Neuronal stem cell (in vitro differentiated cells): ENCODE data around the gene CEMIP.

Source experiments
- DNase-seq: peaks from one replicate; pipeline ENCODE4 v3.0.0-alpha.2; 2013; ENCODE audit warnings: low spot score
- H2AFZ ChIP-seq: one replicate; pipeline ENCODE4 v1.6.1; 2013; ENCODE audit warnings: mild to moderate bottlenecking, low read length, inconsistent platforms
- H2AK5ac ChIP-seq: 2 replicates; pipeline ENCODE4 v1.6.1; 2013; ENCODE audit warnings: low read depth, mild to moderate bottlenecking, inconsistent platforms, low read length, moderate library complexity, mixed read lengths
- H2BK120ac ChIP-seq: 2 replicates; pipeline ENCODE4 v1.6.1; 2013; ENCODE audit warnings: low read depth, mild to moderate bottlenecking, inconsistent platforms, low read length, moderate library complexity, mixed read lengths
- H2BK12ac ChIP-seq: one replicate; pipeline ENCODE4 v1.6.1; 2013; ENCODE audit warnings: low read length, inconsistent platforms
- H2BK15ac ChIP-seq: 2 replicates; pipeline ENCODE4 v1.6.1; 2013; ENCODE audit warnings: mild to moderate bottlenecking, low read length, inconsistent platforms, mixed read lengths
- H2BK5ac ChIP-seq: one replicate; pipeline ENCODE4 v1.6.1; 2013; ENCODE audit warnings: inconsistent platforms, mild to moderate bottlenecking, low read length, moderate library complexity
- H3K14ac ChIP-seq: one replicate; pipeline ENCODE4 v1.6.1; 2013; ENCODE audit warnings: low read length, inconsistent platforms
- H3K18ac ChIP-seq: 2 replicates; pipeline ENCODE4 v1.6.1; 2013; ENCODE audit warnings: low read length, inconsistent platforms
- H3K23ac ChIP-seq: 2 replicates; pipeline ENCODE4 v1.6.1; 2013; ENCODE audit warnings: low read depth, mild to moderate bottlenecking, mixed read lengths, low read length, inconsistent platforms; ENCODE audit not compliant: poor library complexity
- H3K27ac ChIP-seq: replicated peaks from 3 replicates; pipeline ENCODE4 v1.5.1; 2013; ENCODE audit warnings: low read length, inconsistent platforms
- H3K27me3 ChIP-seq, 3 experiments: 2 replicates each; pipeline ENCODE4 v1.6.1; 2013; ENCODE audit warnings: low read length in 3 of 3, mild to moderate bottlenecking in 2 of 3, inconsistent platforms in 1 of 3, low read depth in 1 of 3, mixed read lengths in 1 of 3, moderate library complexity in 1 of 3; ENCODE audit not compliant: control insufficient read depth in 3 of 3, insufficient read depth in 3 of 3
- H3K36me3 ChIP-seq, 2 donors: replicated peaks in 1 of 2; 2 replicates each; pipeline ENCODE4 v1.6.1; 2013; ENCODE audit warnings: low read length in 2 of 2; ENCODE audit not compliant: control insufficient read depth in 2 of 2, insufficient read depth in 2 of 2
- H3K4ac ChIP-seq: 2 replicates; pipeline ENCODE4 v1.6.1; 2013; ENCODE audit warnings: inconsistent platforms, mild to moderate bottlenecking, low read length, moderate library complexity
- H3K4me1 ChIP-seq, 2 donors: 1 replicate in 1 of 2; 2 replicates in 1 of 2; pipeline ENCODE4 v1.6.1; 2013; ENCODE audit warnings: low read length in 2 of 2, low read depth in 1 of 2; ENCODE audit not compliant: control insufficient read depth in 2 of 2, insufficient read depth in 1 of 2
- H3K4me2 ChIP-seq: one replicate; pipeline ENCODE4 v1.6.1; 2013; ENCODE audit warnings: mild to moderate bottlenecking, low read length, inconsistent platforms; ENCODE audit not compliant: insufficient read depth, poor library complexity, severe bottlenecking
- H3K4me3 ChIP-seq, 2 donors: 2 replicates each; pipeline ENCODE4 v1.5.1; 2013; ENCODE audit warnings: low read length in 2 of 2, mild to moderate bottlenecking in 2 of 2, inconsistent platforms in 1 of 2, moderate library complexity in 1 of 2
- H3K79me1 ChIP-seq: one replicate; pipeline ENCODE4 v1.6.1; 2013; ENCODE audit warnings: low read depth, mild to moderate bottlenecking, inconsistent platforms, low read length, moderate library complexity
- H3K9ac ChIP-seq: one replicate; pipeline ENCODE4 v1.6.1; 2013; ENCODE audit warnings: mild to moderate bottlenecking, low read depth, low read length, inconsistent platforms; ENCODE audit not compliant: poor library complexity
- H3K9me3 ChIP-seq, 2 donors: replicated peaks in 1 of 2; 2 replicates each; pipeline versions ENCODE3 to v1.6.1; 2013; ENCODE audit warnings: low read length in 2 of 2, mild to moderate bottlenecking in 2 of 2, inconsistent platforms in 1 of 2, low read depth in 1 of 2, mixed read lengths in 1 of 2, moderate library complexity in 1 of 2; ENCODE audit not compliant: control insufficient read depth in 2 of 2, insufficient read depth in 1 of 2
- H4K8ac ChIP-seq: one replicate; pipeline ENCODE4 v1.6.1; 2013; ENCODE audit warnings: low read depth, mild to moderate bottlenecking, inconsistent platforms, low read length, moderate library complexity
- H4K91ac ChIP-seq: one replicate; pipeline ENCODE4 v1.6.1; 2013; ENCODE audit warnings: low read length, low read depth, mild to moderate bottlenecking, inconsistent platforms; ENCODE audit not compliant: poor library complexity
- WGBS, 2 donors: extraction: QIAGEN DNeasy Blood & Tissue Kit; methylation state at CpG; one replicate each; pipeline ENCODE4 v1.1.7; 2013; ENCODE audit warnings: missing lambda C conversion rate in 2 of 2, mixed read lengths in 1 of 2; ENCODE audit not compliant: insufficient read length in 2 of 2, insufficient replicate concordance in 1 of 2; ENCODE audit errors: extremely low coverage in 2 of 2; 5-methylcytosine and 5-hydroxymethylcytosine counted together

CEMIP gene

DNA sequence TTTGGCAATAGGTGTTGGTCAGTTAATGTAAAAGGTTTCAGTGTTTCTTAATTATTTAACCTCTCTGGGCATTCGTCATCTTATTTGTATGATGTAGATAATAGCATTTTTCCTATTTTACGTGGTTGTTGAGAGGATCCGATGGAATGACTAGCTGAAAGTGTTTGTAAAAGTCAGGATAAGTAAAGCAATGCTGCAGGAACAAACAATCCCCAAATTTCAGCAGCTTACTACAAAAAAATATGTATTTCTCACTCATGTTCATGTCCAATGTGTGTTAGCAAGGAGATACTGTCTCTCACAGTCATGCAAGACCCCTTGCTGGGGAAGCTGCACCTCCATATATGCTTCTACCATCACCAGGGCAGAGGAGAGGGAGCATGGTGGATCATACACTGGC is 38.7 kb downstream of the CEMIP start:
- Histone ChIP-seq H2BK120ac (no peak overlapping the region), H3K27me3 (peaks cover 0 to 33% (median 0%) of the 10 kb centered on the region in 3 experiments)
- no CpG with 5 or more reads among the region's 3 CpGs for WGBS, 2 donors

DNA sequence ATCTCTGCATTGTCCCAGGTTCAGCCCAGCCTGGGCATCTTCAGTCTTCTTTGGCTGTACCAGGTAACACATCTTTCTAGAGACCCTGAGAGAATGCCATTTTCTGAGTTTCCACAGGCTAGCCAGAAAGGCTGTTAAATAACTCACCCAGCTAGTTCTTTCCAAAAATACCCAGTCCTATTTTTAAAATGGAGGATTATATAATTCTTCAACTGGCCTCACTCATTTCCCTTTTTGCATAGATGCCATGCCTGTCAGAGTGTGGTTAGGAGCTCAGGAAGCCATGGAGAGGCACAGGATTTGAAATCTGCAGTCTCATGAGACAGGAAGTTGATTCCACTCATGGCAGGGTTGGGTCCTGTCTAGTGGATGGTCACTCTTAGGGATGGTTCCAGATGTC is 39.8 kb downstream of the CEMIP start:
- H3K4me2 ChIP-seq, result no peak overlapping the region
- H2AK5ac ChIP-seq, result no peak overlapping the region
- no peak overlapping the region for H2BK15ac ChIP-seq
- no peak overlapping the region for H2BK120ac ChIP-seq
- no peak overlapping the region for H4K91ac ChIP-seq
- DNase-seq, result no peak
- H3K4ac ChIP-seq, result no peak overlapping the region
- no peak overlapping the region for H3K9ac ChIP-seq
- no peaks in the 10 kb centered on the region for H3K79me1 ChIP-seq
- H3K14ac ChIP-seq, result no peak overlapping the region
- no peak overlapping the region for H3K4me3 ChIP-seq
- no peak overlapping the region for H3K27ac ChIP-seq
- H3K4me1 ChIP-seq, result no peaks in the 10 kb centered on the region
- no peak overlapping the region for H2BK12ac ChIP-seq
- H3K18ac ChIP-seq, result no peak overlapping the region
- no peaks in the 10 kb centered on the region for H3K9me3 ChIP-seq
- H3K36me3 ChIP-seq, result no peaks in the 10 kb centered on the region
- H2BK5ac ChIP-seq, result no peak overlapping the region
- no peak overlapping the region for H2AFZ ChIP-seq
- H3K27me3 ChIP-seq, result peaks cover 0 to 31% (median 0%) of the 10 kb centered on the region in 3 experiments
- no peak overlapping the region for H4K8ac ChIP-seq
- H3K23ac ChIP-seq, result no peak overlapping the region

More for the DNA sequence above, 38.7 kb downstream of the CEMIP start:
- no peaks in the 10 kb centered on the region for H3K4me1 ChIP-seq
- no peak overlapping the region for H3K14ac ChIP-seq
- H2BK12ac ChIP-seq, result no peak overlapping the region
- no peak overlapping the region for H2BK15ac ChIP-seq
- H3K79me1 ChIP-seq, result no peaks in the 10 kb centered on the region
- H3K9me3 ChIP-seq, result no peaks in the 10 kb centered on the region
- DNase-seq, result no peak
- H2AK5ac ChIP-seq, result no peak overlapping the region
- H4K8ac ChIP-seq, result no peak overlapping the region
- H3K23ac ChIP-seq, result no peak overlapping the region
- no peaks in the 10 kb centered on the region for H3K36me3 ChIP-seq
- no peak overlapping the region for H3K4ac ChIP-seq
- no peak overlapping the region for H2BK5ac ChIP-seq
- H3K18ac ChIP-seq, result no peak overlapping the region
- no peak overlapping the region for H3K27ac ChIP-seq
- H3K9ac ChIP-seq, result no peak overlapping the region
- no peak overlapping the region for H2AFZ ChIP-seq
- H3K4me3 ChIP-seq, result no peak overlapping the region
- no peak overlapping the region for H3K4me2 ChIP-seq
- no peak overlapping the region for H4K91ac ChIP-seq

DNA sequence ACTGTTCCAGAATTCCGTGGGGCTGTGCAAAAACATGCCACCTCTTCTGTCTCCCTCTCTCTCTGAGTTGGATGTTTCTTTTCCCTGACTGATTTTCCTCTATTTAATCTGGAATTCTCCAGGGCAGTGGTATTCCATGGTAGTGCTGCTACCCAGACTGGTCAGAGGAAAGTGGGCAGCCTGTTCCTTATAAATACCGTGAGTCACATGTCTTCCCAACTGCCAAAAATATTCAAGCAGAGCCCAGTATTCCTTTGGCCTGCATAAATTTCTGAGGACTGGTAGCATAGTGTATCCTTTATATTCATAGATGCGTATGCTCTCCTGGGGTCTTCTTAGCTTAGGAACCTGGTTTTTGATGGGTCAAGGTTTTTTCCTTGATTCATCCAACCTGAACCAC is 40.9 kb downstream of the CEMIP start:
- no peak overlapping the region for H3K18ac ChIP-seq
- no peak overlapping the region for H2AFZ ChIP-seq
- no peak for DNase-seq
- H3K4me2 ChIP-seq, result no peak overlapping the region
- no peak overlapping the region for H3K14ac ChIP-seq
- no peak overlapping the region for H2BK15ac ChIP-seq
- H2BK120ac ChIP-seq, result no peak overlapping the region
- H3K79me1 ChIP-seq, result no peaks in the 10 kb centered on the region
- H3K27ac ChIP-seq, result no peak overlapping the region
- H3K27me3 ChIP-seq, result peaks cover 0 to 27% (median 0%) of the 10 kb centered on the region in 3 experiments
- no peaks in the 10 kb centered on the region for H3K36me3 ChIP-seq
- WGBS, 2 donors, result no CpG with 5 or more reads among the region's 3 CpGs
- no peak overlapping the region for H2BK12ac ChIP-seq
- no peak overlapping the region for H2BK5ac ChIP-seq
- no peaks in the 10 kb centered on the region for H3K9me3 ChIP-seq
- H4K8ac ChIP-seq, result no peak overlapping the region
- no peak overlapping the region for H3K9ac ChIP-seq
- no peak overlapping the region for H2AK5ac ChIP-seq
- no peak overlapping the region for H3K4ac ChIP-seq
- H3K23ac ChIP-seq, result no peak overlapping the region
- H4K91ac ChIP-seq, result no peak overlapping the region
- H3K4me1 ChIP-seq, result no peaks in the 10 kb centered on the region
- no peak overlapping the region for H3K4me3 ChIP-seq

DNA sequence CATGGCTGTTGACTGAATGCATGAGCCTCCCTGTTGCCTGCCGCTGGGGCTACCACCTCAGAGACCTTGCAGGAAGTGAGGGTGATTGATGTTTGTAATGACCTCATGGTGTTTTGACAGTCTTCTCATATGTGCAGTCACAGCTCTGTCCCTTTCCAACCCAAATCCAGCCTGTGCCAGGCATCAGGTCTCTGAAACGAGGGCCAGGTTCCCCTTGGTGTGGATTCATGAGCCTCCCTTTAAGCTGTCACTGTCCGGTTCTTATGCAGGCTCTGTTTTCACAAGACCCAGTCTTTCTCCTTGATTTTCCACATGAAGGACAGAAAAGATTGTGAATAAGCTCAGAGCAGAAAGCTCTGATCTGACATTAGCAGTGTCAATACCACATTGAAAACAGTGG is 43.1 kb downstream of the CEMIP start:
- no peak overlapping the region for H2AFZ ChIP-seq
- no peak overlapping the region for H3K23ac ChIP-seq
- H3K4ac ChIP-seq, result no peak overlapping the region
- H3K27ac ChIP-seq, result no peak overlapping the region
- H3K9ac ChIP-seq, result no peak overlapping the region
- H2BK12ac ChIP-seq, result no peak overlapping the region
- no peak overlapping the region for H2AK5ac ChIP-seq
- H3K4me3 ChIP-seq, result no peak overlapping the region
- DNase-seq, result no peak
- no peaks in the 10 kb centered on the region for H3K79me1 ChIP-seq
- H3K4me2 ChIP-seq, result no peak overlapping the region
- no CpG with 5 or more reads among the region's 3 CpGs for WGBS, 2 donors
- no peaks in the 10 kb centered on the region for H3K9me3 ChIP-seq
- no peak overlapping the region for H4K8ac ChIP-seq
- H3K4me1 ChIP-seq, result no peaks in the 10 kb centered on the region
- H2BK5ac ChIP-seq, result no peak overlapping the region
- H3K36me3 ChIP-seq, result no peaks in the 10 kb centered on the region
- no peak overlapping the region for H4K91ac ChIP-seq
- H3K14ac ChIP-seq, result no peak overlapping the region
- no peak overlapping the region for H2BK120ac ChIP-seq
- H2BK15ac ChIP-seq, result no peak overlapping the region
- H3K27me3 ChIP-seq, result peaks cover 0 to 13% (median 0%) of the 10 kb centered on the region in 3 experiments
- H3K18ac ChIP-seq, result no peak overlapping the region
